HuH-7 (cell line): ENCODE measurements around the gene IMMP2L.

Experiments used
- DNase-seq: peaks from one replicate; pipeline ENCODE4 v3.0.0; 2011; ENCODE audit warnings: low spot score

IMMP2L gene

GRCh38 chr7:111390000-111390399 is 172.3 kb downstream of the IMMP2L start:
- DNase-seq, result no peak

- no peak for DNase-seq
Measured at GRCh38 chr7:111388912-111389311, 173.4 kb downstream of the IMMP2L start.

GRCh38 chr7:111388016-111388415 is 174.3 kb downstream of the IMMP2L start:
- DNase-seq, result no peak

- DNase-seq, result no peak
Measured at GRCh38 chr7:111384065-111384891, 178.0 kb downstream of the IMMP2L start.

GRCh38 chr7:111383133-111383532 is 179.2 kb downstream of the IMMP2L start:
- no peak for DNase-seq

GRCh38 chr7:111381590-111381989 is 180.7 kb downstream of the IMMP2L start:
- DNase-seq, result no peak

DNA sequence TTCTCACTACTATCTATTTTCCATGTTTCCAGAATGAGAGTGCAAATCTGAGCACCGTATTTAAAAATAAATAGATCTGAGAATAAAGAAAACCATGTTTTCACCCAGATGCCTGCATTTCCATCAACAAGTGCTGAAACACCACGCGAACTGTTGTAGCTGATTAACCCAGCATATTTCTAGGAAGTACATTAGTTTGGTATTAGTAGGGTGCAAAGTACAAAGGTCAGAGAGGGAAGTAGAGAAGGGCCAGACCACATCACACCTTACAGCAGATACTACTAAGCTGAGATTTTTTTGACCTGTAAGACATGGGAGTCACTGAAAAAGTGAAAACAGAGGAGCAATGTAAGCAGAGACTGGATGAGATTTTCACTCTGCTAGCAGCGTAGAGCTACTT is 181.3 kb downstream of the IMMP2L start:
- peak; percentile 8 for DNase-seq

GRCh38 chr7:111374027-111374426 is 188.3 kb downstream of the IMMP2L start:
- DNase-seq, result no peak

DNA sequence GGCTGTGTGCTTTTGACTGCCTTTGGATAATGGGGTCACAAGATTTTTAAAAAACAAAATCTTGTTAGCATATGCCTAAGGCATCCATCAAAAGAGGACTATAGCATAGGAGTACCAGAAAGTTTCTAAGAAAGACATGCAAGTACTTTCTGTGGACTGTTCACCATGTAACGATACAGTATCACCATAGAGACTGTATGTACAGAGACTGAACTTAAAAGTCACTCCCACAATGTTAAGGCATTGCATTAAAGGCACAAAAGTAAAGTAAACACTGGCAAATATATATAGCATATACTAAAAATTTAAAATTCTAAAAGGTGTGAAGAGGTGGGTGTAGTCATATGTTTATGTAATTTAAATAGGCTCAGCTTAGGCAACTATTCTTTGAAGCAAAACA is 190.9 kb downstream of the IMMP2L start:
- DNase-seq, result no peak

GRCh38 chr7:111370002-111370401 is 192.3 kb downstream of the IMMP2L start:
- DNase-seq, result no peak

GRCh38 chr7:111368381-111369065 is 193.8 kb downstream of the IMMP2L start:
- no peak for DNase-seq

- DNase-seq, result no peak
Measured at GRCh38 chr7:111364413-111364812, 197.9 kb downstream of the IMMP2L start.

- DNase-seq, result no peak
Measured at GRCh38 chr7:111363099-111363498, 199.2 kb downstream of the IMMP2L start.

GRCh38 chr7:111362506-111363054 is 199.7 kb downstream of the IMMP2L start:
- DNase-seq, result no peak

DNA sequence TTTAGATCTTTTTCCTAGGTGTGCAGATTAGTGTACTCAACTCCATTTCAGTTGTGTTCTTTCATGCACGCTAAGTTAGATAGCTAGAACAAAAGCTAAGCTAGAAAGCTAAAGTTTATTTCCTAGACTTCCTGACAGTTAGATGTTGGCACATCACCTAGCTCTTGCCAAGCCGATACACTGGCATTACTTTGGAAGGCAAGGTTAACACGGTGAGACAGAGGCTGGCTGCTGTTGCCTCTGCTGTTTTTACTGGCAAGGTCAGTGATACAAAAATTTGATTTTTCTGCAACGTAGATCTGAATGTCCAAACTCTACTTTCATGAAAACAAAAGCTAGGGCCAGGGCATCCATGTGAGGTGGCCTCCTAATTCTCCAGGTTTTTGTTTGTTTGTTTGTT is 203.4 kb downstream of the IMMP2L start:
- DNase-seq, result no peak

DNA sequence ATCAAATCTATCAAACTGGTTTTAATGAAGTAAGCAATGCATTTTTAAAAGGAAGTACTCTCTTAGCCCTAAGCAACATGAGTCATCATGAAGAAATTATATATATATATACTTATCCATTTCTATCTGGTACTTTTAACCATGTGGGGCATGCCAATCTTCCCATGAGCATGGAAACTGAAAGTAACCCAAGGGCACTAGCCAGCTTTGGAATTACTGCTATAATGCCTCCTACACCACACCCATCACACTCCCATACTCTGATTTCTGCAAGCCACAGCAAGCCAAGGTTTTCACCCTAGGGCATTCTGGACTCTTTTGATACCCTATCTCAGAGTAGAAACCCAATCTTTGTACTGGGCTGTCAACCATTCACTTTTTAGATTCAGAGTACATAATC is 204.6 kb downstream of the IMMP2L start:
- no peak for DNase-seq

DNA sequence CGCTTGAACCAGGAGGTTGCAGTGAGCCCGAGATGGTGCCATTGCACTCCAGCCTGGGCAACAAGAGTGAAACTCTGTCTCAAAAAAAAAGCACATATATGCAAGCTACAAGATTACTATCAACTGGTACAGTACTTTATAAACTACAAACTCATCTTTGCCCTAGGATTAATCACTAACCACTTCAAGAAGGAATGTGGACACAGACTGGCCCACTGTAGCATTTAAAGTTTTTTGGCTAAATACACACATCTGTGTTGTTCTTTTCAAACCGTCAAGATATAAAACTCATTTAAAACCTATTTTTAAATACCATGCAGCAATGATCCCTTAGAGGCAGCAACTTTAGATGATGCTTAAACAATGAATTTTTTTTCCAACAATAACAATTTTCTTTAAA is 205.4 kb downstream of the IMMP2L start:
- DNase-seq, result no peak

DNA sequence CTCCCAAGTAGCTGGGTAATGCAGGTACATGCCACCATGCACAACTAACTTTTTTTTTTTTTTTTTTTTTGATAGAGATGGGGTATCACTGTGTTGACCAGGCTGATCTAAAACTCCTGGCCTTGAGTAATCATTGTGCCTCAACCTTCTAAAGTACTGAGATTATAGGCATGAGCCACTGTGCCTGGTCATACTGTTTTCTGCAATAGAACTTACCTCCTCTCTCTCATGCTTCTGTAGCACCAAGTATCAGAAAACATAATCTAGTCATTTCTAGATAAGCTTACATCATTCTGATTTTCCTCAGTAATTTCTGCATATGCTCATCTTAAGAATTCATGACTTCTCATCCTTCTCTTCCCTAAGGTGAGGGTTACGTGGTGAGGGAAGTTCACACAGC is 210.0 kb downstream of the IMMP2L start:
- DNase-seq, result no peak

GRCh38 chr7:111346219-111346618 is 216.1 kb downstream of the IMMP2L start:
- no peak for DNase-seq

- DNase-seq, result no peak
Measured at GRCh38 chr7:111343017-111343416, 219.3 kb downstream of the IMMP2L start.

GRCh38 chr7:111339006-111339405 is 223.3 kb downstream of the IMMP2L start:
- no peak for DNase-seq

DNA sequence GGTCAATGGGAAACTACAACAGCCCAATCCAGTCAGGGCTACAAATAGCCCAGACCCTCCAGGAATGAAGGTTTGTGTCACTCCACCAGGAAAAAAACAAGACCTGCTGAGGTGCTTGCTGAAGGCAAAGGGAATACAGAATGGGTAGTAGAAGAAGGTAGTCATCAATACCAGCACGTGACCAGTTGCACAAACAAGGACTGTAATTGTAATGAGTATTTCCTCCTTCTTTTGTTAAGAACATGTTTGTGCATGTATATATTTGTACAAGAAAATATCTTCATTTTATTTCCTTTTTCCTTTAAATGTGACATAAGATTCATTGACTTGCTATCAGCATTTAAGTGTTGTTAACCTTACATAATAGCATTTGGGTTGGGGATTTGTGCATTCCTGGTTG is 229.3 kb downstream of the IMMP2L start:
- no peak for DNase-seq

- no peak for DNase-seq
Measured at GRCh38 chr7:111330235-111330523, 232.1 kb downstream of the IMMP2L start.
